OCI-M2 (cell line): ENCODE results near the gene JPH3.
A peak's percentile ranks its signal among the peaks of the same experiment; 100 is the strongest.

Experiments used
- DNase-seq: peaks from one replicate; lab custom pipeline; 2025; ENCODE audit not compliant: unreplicated experiment; lab: John Stamatoyannopoulos, UW

JPH3 gene

GRCh38 chr16:87648698-87649487 lies 46.6 kb downstream of the JPH3 start:
- DNase-seq, result no peak

- no peak for DNase-seq
Measured at GRCh38 chr16:87652386-87652785, 50.1 kb downstream of the JPH3 start.

GRCh38 chr16:87652799-87653198 lies 50.5 kb downstream of the JPH3 start:
- no peak for DNase-seq

- DNase-seq, result no peak
Measured at GRCh38 chr16:87653234-87653633, 50.9 kb downstream of the JPH3 start.

- no peak for DNase-seq
Measured at GRCh38 chr16:87654826-87655225, 52.5 kb downstream of the JPH3 start.

- DNase-seq, result no peak
Measured at GRCh38 chr16:87656328-87656727, 54.0 kb downstream of the JPH3 start.

- DNase-seq, result no peak
Measured at GRCh38 chr16:87657621-87658192, 55.4 kb downstream of the JPH3 start.

- no peak for DNase-seq
Measured at GRCh38 chr16:87658564-87659225, 56.4 kb downstream of the JPH3 start.

- peak; percentile 26 for DNase-seq
Measured at GRCh38 chr16:87661561-87661960, 59.3 kb downstream of the JPH3 start.

- no peak for DNase-seq
Measured at GRCh38 chr16:87662254-87663204, 60.2 kb downstream of the JPH3 start.

- DNase-seq, result no peak
Measured at GRCh38 chr16:87664792-87665191, 62.5 kb downstream of the JPH3 start.

- no peak for DNase-seq
Measured at GRCh38 chr16:87665193-87665592, 62.9 kb downstream of the JPH3 start.

- no peak for DNase-seq
Measured at GRCh38 chr16:87666919-87667318, 64.6 kb downstream of the JPH3 start.

- no peak for DNase-seq
Measured at GRCh38 chr16:87667443-87667842, 65.1 kb downstream of the JPH3 start.

- no peak for DNase-seq
Measured at GRCh38 chr16:87667946-87668345, 65.6 kb downstream of the JPH3 start.

- no peak for DNase-seq
Measured at GRCh38 chr16:87669672-87670071, 67.4 kb downstream of the JPH3 start.

- no peak for DNase-seq
Measured at GRCh38 chr16:87671221-87671620, 68.9 kb downstream of the JPH3 start.

- no peak for DNase-seq
Measured at GRCh38 chr16:87671715-87672270, 69.5 kb downstream of the JPH3 start.

GRCh38 chr16:87674419-87674818 lies 72.1 kb downstream of the JPH3 start:
- no peak for DNase-seq

- DNase-seq, result no peak
Measured at GRCh38 chr16:87675111-87675719, 72.9 kb downstream of the JPH3 start.
